DND-41 (cell line): Measurements from ENCODE around the gene SCUBE2.

ENCODE experiments used
- ATAC-seq: fragments of 200-7000 bp; cut with Tn5 transposase; 3 replicates; pipeline ENCODE4 v1.9.1; 2021; ENCODE audit warnings: low read depth; ENCODE audit not compliant: insufficient read depth
- DNase-seq: peaks from one replicate; pipeline ENCODE4 v3.0.0-alpha.2; 2020
- H2AFZ ChIP-seq: 2 replicates; pipeline ENCODE4 v1.6.0; 2012; ENCODE audit warnings: low read depth, low read length
- H3K27ac ChIP-seq: 2 replicates; pipeline ENCODE4 v1.5.1; 2012; ENCODE audit warnings: low read length, inconsistent platforms
- H3K27me3 ChIP-seq: fragments of 200-600 bp; sonication (generic); 2 replicates; pipeline ENCODE4 v1.6.0; 2012; ENCODE audit warnings: low read length, mild to moderate bottlenecking, inconsistent platforms; ENCODE audit not compliant: insufficient read depth, poor library complexity
- H3K36me3 ChIP-seq: 2 replicates; pipeline ENCODE4 v1.5.1; 2012; ENCODE audit warnings: low read length, inconsistent platforms; ENCODE audit not compliant: insufficient read depth
- H3K4me1 ChIP-seq: 2 replicates; pipeline ENCODE4 v1.5.1; 2012; ENCODE audit warnings: mild to moderate bottlenecking, low read length; ENCODE audit not compliant: insufficient read depth
- H3K4me2 ChIP-seq: 2 replicates; pipeline ENCODE4 v1.6.0; 2012; ENCODE audit warnings: mild to moderate bottlenecking, moderate library complexity, low read length, inconsistent platforms; ENCODE audit not compliant: insufficient read depth
- H3K4me3 ChIP-seq, 2 experiments: fragments of 200-600 bp in 1 of 2; shearing (Covaris generic) in 1 of 2; 2 replicates each; pipeline ENCODE4 v1.5.1; 2012 to 2016; ENCODE audit warnings: inconsistent platforms in 2 of 2, low read length in 2 of 2, mild to moderate bottlenecking in 2 of 2, low read depth in 1 of 2, moderate library complexity in 1 of 2
- H3K79me2 ChIP-seq: 2 replicates; pipeline ENCODE4 v1.6.0; 2012; ENCODE audit warnings: low read length, inconsistent platforms; ENCODE audit not compliant: insufficient read depth
- H3K9ac ChIP-seq: 2 replicates; pipeline ENCODE4 v1.6.0; 2012; ENCODE audit warnings: low read depth, mild to moderate bottlenecking, inconsistent platforms, low read length, moderate library complexity
- H3K9me3 ChIP-seq: 2 replicates; pipeline ENCODE4 v1.5.1; 2012; ENCODE audit warnings: low read length, moderate library complexity, mild to moderate bottlenecking, inconsistent platforms; ENCODE audit not compliant: insufficient read depth, severe bottlenecking
- H4K20me1 ChIP-seq: 2 replicates; pipeline ENCODE4 v1.6.0; 2012; ENCODE audit warnings: low read length; ENCODE audit not compliant: insufficient read depth
- CTCF ChIP-seq: IDR thresholded peaks from 2 replicates; pipeline ENCODE4 v1.5.1; 2012; ENCODE audit warnings: borderline replicate concordance, low read length, moderate library complexity, mild to moderate bottlenecking; ENCODE audit not compliant: poor library complexity, severe bottlenecking; ENCODE audit errors: extremely low read depth
- EZH2 ChIP-seq: IDR thresholded peaks from 3 replicates; pipeline ENCODE4 v1.6.1; 2012; ENCODE audit warnings: borderline replicate concordance, low read depth, mild to moderate bottlenecking, moderate library complexity, low read length, inconsistent platforms; ENCODE audit not compliant: severe bottlenecking

SCUBE2 gene

GRCh38 chr11:8971196-8971923 is 120.0 kb downstream of the SCUBE2 start:
- no peaks in the 10 kb centered on the region for H3K4me1 ChIP-seq
- ATAC-seq = no peak
- H3K9me3 ChIP-seq = no peaks in the 10 kb centered on the region
- no peak overlapping the region for H3K4me2 ChIP-seq
- H2AFZ ChIP-seq = no peak overlapping the region
- H3K36me3 ChIP-seq = no peaks in the 10 kb centered on the region
- DNase-seq = no peak
- H3K79me2 ChIP-seq = no peaks in the 10 kb centered on the region
- no peak overlapping the region for H3K27ac ChIP-seq
- TF ChIP-seq CTCF (no peak), EZH2 (no peak)
- H3K9ac ChIP-seq = no peak overlapping the region
- H3K27me3 ChIP-seq = no peaks in the 10 kb centered on the region
- no peak overlapping the region for H3K4me3 ChIP-seq
- no peaks in the 10 kb centered on the region for H4K20me1 ChIP-seq
